H9 (cell line): ENCODE data around the gene KRTAP10-3. TPM values are rescaled to one million over a fixed set of nuclear protein-coding genes. Genes with fewer than 3 reads are reported as not detected.
"Not testable (repeated sequence)": the region's sequence is repeated elsewhere in the genome, so short reads cannot be mapped to it uniquely, and the experiment has no call there.

Experiments
- DNase-seq: peaks from one replicate; pipeline ENCODE4 v3.0.0-alpha.2; 2017
- H2AFZ ChIP-seq: one replicate; pipeline ENCODE4 v1.6.1; 2013; ENCODE audit warnings: mild to moderate bottlenecking, low read length, control low read depth, moderate library complexity
- H2AK5ac ChIP-seq: 2 replicates; pipeline ENCODE4 v1.6.1; 2013; ENCODE audit warnings: low read length, control low read depth, mixed read lengths; ENCODE audit not compliant: insufficient read length
- H2BK120ac ChIP-seq: one replicate; pipeline ENCODE4 v1.6.1; 2013; ENCODE audit warnings: low read depth, mild to moderate bottlenecking, low read length, control low read depth, inconsistent platforms; ENCODE audit not compliant: poor library complexity, severe bottlenecking
- H2BK12ac ChIP-seq: 2 replicates; pipeline ENCODE4 v1.6.1; 2013; ENCODE audit warnings: low read length, control low read depth, mixed read lengths, low read depth; ENCODE audit not compliant: insufficient read length
- H2BK15ac ChIP-seq: 2 replicates; pipeline ENCODE4 v1.6.1; 2013; ENCODE audit warnings: low read depth, low read length, control low read depth
- H2BK20ac ChIP-seq: one replicate; pipeline ENCODE4 v1.6.1; 2013; ENCODE audit warnings: low read depth, mild to moderate bottlenecking, low read length, control low read depth, inconsistent platforms; ENCODE audit not compliant: poor library complexity, severe bottlenecking
- H2BK5ac ChIP-seq: 2 replicates; pipeline ENCODE4 v1.6.1; 2013; ENCODE audit warnings: low read length, control low read depth, mixed read lengths; ENCODE audit not compliant: insufficient read length
- H3K14ac ChIP-seq: 2 replicates; pipeline ENCODE4 v1.6.1; 2013; ENCODE audit warnings: low read length, control low read depth; ENCODE audit not compliant: insufficient read depth
- H3K18ac ChIP-seq: 2 replicates; pipeline ENCODE4 v1.6.1; 2013; ENCODE audit warnings: low read depth, mild to moderate bottlenecking, mixed read lengths, low read length, control low read depth; ENCODE audit not compliant: insufficient read length
- H3K23ac ChIP-seq: 2 replicates; pipeline ENCODE4 v1.6.1; 2013; ENCODE audit warnings: low read length, control low read depth, mixed read lengths, low read depth; ENCODE audit not compliant: insufficient read length
- H3K23me2 ChIP-seq: 2 replicates; pipeline ENCODE4 v1.6.1; 2013; ENCODE audit warnings: low read depth, mild to moderate bottlenecking, mixed read lengths, low read length, control low read depth; ENCODE audit not compliant: insufficient read length, poor library complexity, severe bottlenecking
- H3K27ac ChIP-seq: 2 replicates; pipeline ENCODE4 v1.5.1; 2013; ENCODE audit warnings: low read length, control low read depth, mixed read lengths, low read depth; ENCODE audit not compliant: insufficient read length
- H3K27me3 ChIP-seq: 2 replicates; pipeline ENCODE4 v1.6.1; 2013; ENCODE audit warnings: low read length, control low read depth, inconsistent platforms; ENCODE audit not compliant: insufficient read depth
- H3K4ac ChIP-seq: 2 replicates; pipeline ENCODE4 v1.6.1; 2013; ENCODE audit warnings: low read depth, mild to moderate bottlenecking, control low read depth, inconsistent platforms, low read length, moderate library complexity
- H3K4me1 ChIP-seq: 2 replicates; pipeline ENCODE4 v1.6.1; 2013; ENCODE audit warnings: low read length, control low read depth, inconsistent platforms; ENCODE audit not compliant: insufficient read depth
- H3K4me2 ChIP-seq: 2 replicates; pipeline ENCODE4 v1.6.1; 2013; ENCODE audit warnings: low read length, control low read depth, mixed read lengths; ENCODE audit not compliant: insufficient read length, insufficient read depth
- H3K56ac ChIP-seq: 2 replicates; pipeline ENCODE4 v1.6.1; 2013; ENCODE audit warnings: low read depth, mild to moderate bottlenecking, mixed read lengths, low read length, control low read depth; ENCODE audit not compliant: insufficient read length
- H3K79me1 ChIP-seq: 2 replicates; pipeline ENCODE4 v1.6.1; 2013; ENCODE audit warnings: low read depth, mild to moderate bottlenecking, moderate library complexity, low read length, control low read depth, inconsistent platforms; ENCODE audit not compliant: insufficient read depth, poor library complexity, severe bottlenecking
- H3K79me2 ChIP-seq: 2 replicates; pipeline ENCODE4 v1.6.1; 2013; ENCODE audit warnings: low read length, control low read depth, inconsistent platforms; ENCODE audit not compliant: insufficient read depth
- H3K9ac ChIP-seq: 2 replicates; pipeline ENCODE4 v1.6.1; 2013; ENCODE audit warnings: low read length, control low read depth, mixed read lengths; ENCODE audit not compliant: insufficient read length; ENCODE audit errors: extremely low read depth
- H3K9me3 ChIP-seq: one replicate; pipeline ENCODE4 v1.6.1; 2013; ENCODE audit warnings: low read depth, low read length, inconsistent platforms; ENCODE audit not compliant: control insufficient read depth
- H3T11ph ChIP-seq: one replicate; pipeline ENCODE4 v1.6.1; 2013; ENCODE audit warnings: mild to moderate bottlenecking, low read length, control low read depth, inconsistent platforms
- H4K20me1 ChIP-seq: one replicate; pipeline ENCODE4 v1.6.1; 2013; ENCODE audit not compliant: control insufficient read depth, insufficient read length, insufficient read depth
- H4K5ac ChIP-seq: 2 replicates; pipeline ENCODE4 v1.6.1; 2013; ENCODE audit warnings: low read depth, mild to moderate bottlenecking, mixed read lengths, low read length, control low read depth; ENCODE audit not compliant: insufficient read length
- H4K8ac ChIP-seq: replicated peaks from 2 replicates; pipeline ENCODE4 v1.6.1; 2013; ENCODE audit warnings: low read length, control low read depth, mixed read lengths, low read depth; ENCODE audit not compliant: insufficient read length
- H4K91ac ChIP-seq: 2 replicates; pipeline ENCODE4 v1.6.1; 2013; ENCODE audit warnings: low read depth, mild to moderate bottlenecking, moderate library complexity, mixed read lengths, low read length, control low read depth; ENCODE audit not compliant: insufficient read length
- H3K27ac Mint-ChIP-seq, 3 experiments: 2 replicates in 2 of 3; 3 replicates in 1 of 3; pipeline ENCODE4 v1.8.0; 2020 to 2021; ENCODE audit warnings: mixed read lengths in 3 of 3, mild to moderate bottlenecking in 1 of 3, moderate library complexity in 1 of 3
- H3K27me3 Mint-ChIP-seq: 2 replicates; pipeline ENCODE4 v1.8.0; 2021; ENCODE audit warnings: low read depth, mild to moderate bottlenecking, moderate library complexity, mixed read lengths
- H3K36me3 Mint-ChIP-seq, 3 experiments: 2 replicates in 2 of 3; 3 replicates in 1 of 3; pipeline ENCODE4 v1.8.0; 2020 to 2021; ENCODE audit warnings: low read depth in 3 of 3, mixed read lengths in 3 of 3; ENCODE audit not compliant: insufficient read depth in 1 of 3
- H3K4me1 Mint-ChIP-seq, 2 experiments: 2 replicates each; pipeline ENCODE4 v1.8.0; 2020; ENCODE audit warnings: mixed read lengths in 2 of 2
- H3K4me3 Mint-ChIP-seq, 2 experiments: 2 replicates in 1 of 2; 3 replicates in 1 of 2; pipeline ENCODE4 v1.8.0; 2020 to 2021; ENCODE audit warnings: mild to moderate bottlenecking in 2 of 2, mixed read lengths in 2 of 2, moderate library complexity in 1 of 2
- H3K9me3 Mint-ChIP-seq, 2 experiments: 2 replicates in 1 of 2; 3 replicates in 1 of 2; pipeline ENCODE4 v1.8.0; 2020; ENCODE audit warnings: mild to moderate bottlenecking in 2 of 2, mixed read lengths in 2 of 2, moderate library complexity in 1 of 2
- CTCF ChIP-seq: fragments of 200-600 bp; sonication (generic); conservative IDR thresholded peaks from 3 replicates; pipeline ENCODE4 v1.8.0; 2021; ENCODE audit warnings: antibody characterized with exemption, mild to moderate bottlenecking
- WGBS: extraction: QIAGEN DNeasy Blood & Tissue Kit; methylation state at CpG from one replicate; pipeline ENCODE4 v1.1.7; 2013; ENCODE audit warnings: missing lambda C conversion rate, low lambda C conversion rate, mixed read lengths; ENCODE audit not compliant: insufficient read length; ENCODE audit errors: extremely low coverage; 5-methylcytosine and 5-hydroxymethylcytosine counted together
- total RNA-seq: library from RNA; stranded (reverse); gene quantifications from 2 replicates; pipeline ENCODE4 v1.2.1, GENCODE V29; 2021

The KRTAP10-3 gene
- total RNA-seq, 1 experiment from 2014 or later: not detected

GRCh38 chr21:44581158-44581557 is 22.6 kb upstream of the KRTAP10-3 start:
- no peak overlapping the region for H3T11ph ChIP-seq
- H4K5ac ChIP-seq: no peak overlapping the region
- no peaks in the 10 kb centered on the region for H3K9me3 ChIP-seq
- no peaks in the 10 kb centered on the region for H3K79me2 ChIP-seq
- peaks cover 18 to 25% of the 10 kb centered on the region in 2 experiments for H3K9me3 Mint-ChIP-seq
- no peak overlapping the region for H2BK15ac ChIP-seq
- no peak overlapping the region for H2AK5ac ChIP-seq
- H3K4me1 ChIP-seq: no peaks in the 10 kb centered on the region
- H4K8ac ChIP-seq: no peak overlapping the region
- H3K23ac ChIP-seq: no peak overlapping the region
- no peak overlapping the region for H2BK20ac ChIP-seq
- H3K4ac ChIP-seq: no peak overlapping the region
- no peak overlapping the region; a peak in 1 of 7 replicates for H3K27ac Mint-ChIP-seq
- DNase-seq: no peak
- no peaks in the 10 kb centered on the region for H3K79me1 ChIP-seq
- no peaks in the 10 kb centered on the region for H4K20me1 ChIP-seq
- H3K4me2 ChIP-seq: no peak overlapping the region
- H3K18ac ChIP-seq: no peak overlapping the region
- H3K36me3 Mint-ChIP-seq: peaks cover 0 to 28% (median 12%) of the 10 kb centered on the region in 3 experiments; a peak in 5 of 7 replicates
- H3K23me2 ChIP-seq: no peaks in the 10 kb centered on the region
- H3K4me3 Mint-ChIP-seq: no peak overlapping the region
- no peak overlapping the region for H3K56ac ChIP-seq
- H3K14ac ChIP-seq: no peak overlapping the region
- H4K91ac ChIP-seq: no peak overlapping the region
- H2BK120ac ChIP-seq: no peak overlapping the region
- H3K9ac ChIP-seq: no peak overlapping the region
- no peak overlapping the region for H2BK12ac ChIP-seq
- H3K27ac ChIP-seq: no peak overlapping the region
- peaks cover 11% of the 10 kb centered on the region for H3K27me3 Mint-ChIP-seq
- WGBS: no CpG with 5 or more reads among the region's 3 CpGs
- no peak overlapping the region for H2BK5ac ChIP-seq
- no peak overlapping the region for H2AFZ ChIP-seq
- no peak for TF ChIP-seq CTCF
- no peaks in the 10 kb centered on the region for H3K27me3 ChIP-seq
- H3K4me1 Mint-ChIP-seq: peaks cover 19 to 22% of the 10 kb centered on the region in 2 experiments

- H2AFZ ChIP-seq, H3K23ac ChIP-seq, H2BK12ac ChIP-seq, H3K27ac Mint-ChIP-seq, H2AK5ac ChIP-seq, H4K5ac ChIP-seq, H4K91ac ChIP-seq, H4K20me1 ChIP-seq, H3K23me2 ChIP-seq, H3K27me3 ChIP-seq, H3K18ac ChIP-seq, H3K4ac ChIP-seq, H3K4me1 ChIP-seq, H2BK5ac ChIP-seq, H3K27ac ChIP-seq, H3K79me2 ChIP-seq, H2BK15ac ChIP-seq, H3K9ac ChIP-seq, H2BK20ac ChIP-seq, H4K8ac ChIP-seq, H3T11ph ChIP-seq, H3K4me2 ChIP-seq, H2BK120ac ChIP-seq, H3K56ac ChIP-seq, H3K79me1 ChIP-seq, H3K9me3 ChIP-seq: not testable (repeated sequence)
- no CpG with 5 or more reads among the region's 19 CpGs for WGBS
- DNase-seq: peak; percentile 29
- Mint-ChIP-seq H3K27me3 (peaks cover 14% of the 10 kb centered on the region), H3K4me3 (peak within 1 kb of the TSS in 1 of 2 experiments; percentile 16; a peak in 1 of 5 replicates), H3K9me3 (peaks cover 18 to 28% of the 10 kb centered on the region in 2 experiments), H3K4me1 (peaks cover 13 to 25% of the 10 kb centered on the region in 2 experiments), H3K36me3 (peaks cover 0 to 28% (median 12%) of the 10 kb centered on the region in 3 experiments; a peak in 5 of 7 replicates)
- H3K14ac ChIP-seq: 0 out of 2 replicates have a peak within 1 kb of the TSS, but pooled peaks have one; percentile 46
Observed at GRCh38 chr21:44580231-44580821, 21.7 kb upstream of the KRTAP10-3 start, which contains the start of gene KRTAP10-5. Gene KRTAP10-5, minus strand, starts transcription at chr21:44580604. Its CDS starts 26 bp downstream, at chr21:44580578.
